GM18951 (cell line): ENCODE measurements around the gene RPTOR.

ENCODE experiments used
- POLR2A ChIP-seq: IDR thresholded peaks from 4 replicates; pipeline ENCODE4 v1.6.1; 2011; ENCODE audit warnings: mild to moderate bottlenecking; ENCODE audit not compliant: insufficient read length, insufficient read depth; ENCODE audit errors: extremely low read depth
- in situ Hi-C: fragments of 300-500 bp; cut with MboI; formaldehyde crosslinking; loops from one replicate; pipeline ENCODE4 v1.12.0; 2022; ENCODE audit warnings: low sequenced_read_pairs, mixed read lengths, inconsistent platforms; ENCODE audit not compliant: unreplicated experiment

Gene RPTOR

GRCh38 chr17:80646328-80646727 is 101.7 kb downstream of the RPTOR start:
- in situ Hi-C loops = no loop called here
- TF ChIP-seq POLR2A = no peak

- TF ChIP-seq POLR2A = no peak
- in situ Hi-C loops = no loop called here
These were observed 103.1 kb downstream of the RPTOR start for GRCh38 chr17:80647746-80648145.

DNA sequence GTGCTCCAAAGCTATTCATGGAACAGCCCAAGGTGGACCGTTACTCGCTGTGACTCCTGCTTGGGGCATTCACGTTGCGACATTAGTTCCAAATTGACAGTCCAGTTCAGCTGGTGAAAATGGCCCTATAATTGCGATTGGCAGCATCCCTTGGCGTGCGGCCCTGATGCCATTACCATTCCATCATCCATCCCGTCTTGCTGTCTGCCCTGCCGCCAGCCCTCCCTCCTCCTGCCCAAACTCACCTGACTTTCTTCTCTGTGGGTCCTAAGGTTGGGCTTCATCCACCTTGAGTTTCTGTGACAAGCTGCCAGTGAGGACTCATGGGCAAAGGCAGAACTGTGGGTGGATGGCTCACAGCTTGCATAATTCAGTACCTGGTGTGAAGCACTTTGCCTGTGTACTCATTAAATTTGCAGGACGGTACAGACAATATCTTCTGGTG is 104.6 kb downstream of the RPTOR start:
- no peak for TF ChIP-seq POLR2A
- in situ Hi-C loops = no loop called here

DNA sequence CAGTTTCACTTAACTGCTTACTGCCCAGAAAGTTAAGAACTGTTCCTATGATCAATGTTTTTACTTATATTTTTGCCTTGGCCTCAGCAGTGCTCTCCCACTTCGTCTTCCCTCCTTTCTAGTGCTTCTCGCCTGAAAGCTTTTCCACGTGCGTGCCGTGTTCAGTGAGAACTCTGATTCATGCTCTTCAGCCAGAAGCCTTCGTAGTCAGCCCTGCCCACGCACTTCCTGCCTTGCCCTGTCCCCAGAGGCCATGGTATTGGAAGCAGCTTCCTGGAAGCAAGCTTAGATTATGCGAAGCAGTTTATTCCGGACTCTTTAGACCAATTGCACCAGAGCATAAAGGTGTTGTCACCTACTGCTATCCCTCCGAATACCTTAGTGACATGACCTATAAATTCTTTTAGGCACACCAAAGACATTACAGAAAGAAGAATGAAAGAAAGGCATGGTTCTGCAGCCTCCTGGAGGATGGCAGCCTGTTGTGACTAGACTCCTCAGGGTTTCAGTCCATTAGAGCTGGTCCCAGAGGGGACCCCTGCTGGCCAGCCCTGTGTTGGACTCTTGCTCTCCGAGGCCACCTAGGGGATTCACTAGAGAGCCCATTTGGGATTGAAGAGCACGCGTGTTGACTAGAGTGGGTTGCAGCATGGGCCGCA is 105.2 kb downstream of the RPTOR start:
- TF ChIP-seq POLR2A = no peak
- in situ Hi-C loops = no loop called here

DNA sequence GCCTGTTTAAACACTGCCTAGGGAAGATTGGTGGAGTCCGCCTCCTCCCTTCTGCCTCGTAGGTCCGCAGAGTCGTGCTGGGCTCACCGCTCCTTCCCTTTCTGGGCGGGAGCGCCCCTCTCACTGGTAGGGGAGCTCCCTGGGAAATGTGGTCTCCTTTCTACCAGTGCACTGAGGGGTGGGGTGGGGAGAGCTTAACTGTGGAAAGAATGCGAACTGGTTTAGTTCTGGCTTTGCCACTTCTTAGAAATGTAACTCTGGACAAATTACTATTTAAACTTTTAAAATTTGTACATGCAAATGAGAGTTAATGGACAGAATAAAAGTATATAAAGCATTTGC is 105.7 kb downstream of the RPTOR start:
- no peak for TF ChIP-seq POLR2A

GRCh38 chr17:80650751-80651518 is 106.3 kb downstream of the RPTOR start:
- in situ Hi-C loops = no loop called here
- no peak for TF ChIP-seq POLR2A

More for the DNA sequence above, 105.7 kb downstream of the RPTOR start:
- in situ Hi-C loops = no loop called here

- TF ChIP-seq POLR2A = no peak
- in situ Hi-C loops = no loop called here
These were observed 108.2 kb downstream of the RPTOR start for GRCh38 chr17:80652756-80653330.

GRCh38 chr17:80653856-80654255 is 109.2 kb downstream of the RPTOR start:
- in situ Hi-C loops = no loop called here

GRCh38 chr17:80655608-80656007 is 111.0 kb downstream of the RPTOR start:
- in situ Hi-C loops = no loop called here
- no peak for TF ChIP-seq POLR2A

More at GRCh38 chr17:80653856-80654255, 109.2 kb downstream of the RPTOR start:
- TF ChIP-seq POLR2A = no peak

DNA sequence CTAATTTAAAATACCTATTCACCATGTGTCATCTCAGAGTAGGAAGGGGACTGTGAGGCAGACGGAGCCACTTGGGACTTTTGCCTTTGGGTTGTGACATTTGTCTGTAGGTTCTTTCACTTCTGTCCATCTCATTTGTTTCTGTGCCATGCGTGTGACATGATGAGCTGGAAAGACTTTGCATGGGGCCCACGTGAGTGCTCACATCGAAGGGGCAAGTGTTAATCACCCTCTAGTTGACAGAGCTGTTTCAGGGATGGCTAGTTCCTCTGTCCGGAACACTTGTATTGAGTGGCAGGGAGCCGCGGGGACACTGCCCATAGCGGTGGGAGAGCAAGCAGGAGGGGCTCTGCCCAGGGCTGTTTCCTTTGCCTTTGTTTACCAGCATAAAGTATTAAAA is 112.0 kb downstream of the RPTOR start:
- in situ Hi-C loops = no loop called here
- no peak for TF ChIP-seq POLR2A

- in situ Hi-C loops = no loop called here
These were observed 112.9 kb downstream of the RPTOR start for GRCh38 chr17:80657561-80657960.

DNA sequence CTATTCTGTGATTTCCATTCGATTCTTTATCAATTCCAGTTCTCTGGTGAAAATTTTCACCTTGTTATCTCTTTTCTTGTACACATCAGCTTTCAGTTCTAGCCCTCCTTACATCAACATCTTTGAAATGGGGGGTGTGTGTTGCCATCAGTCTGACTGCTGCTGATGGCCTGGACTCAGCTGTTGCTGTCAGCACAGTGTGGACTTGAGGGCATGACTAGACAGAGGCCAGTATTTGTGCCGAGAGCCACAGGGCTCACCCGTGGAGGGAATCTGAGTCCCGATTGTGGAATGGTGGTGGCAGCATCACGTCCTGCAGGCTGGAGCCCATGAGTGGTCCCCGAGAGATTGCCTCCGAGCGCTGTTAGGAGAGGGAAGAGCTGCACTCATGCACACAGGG is 114.2 kb downstream of the RPTOR start:
- in situ Hi-C loops = no loop called here
- TF ChIP-seq POLR2A = no peak

More at GRCh38 chr17:80657561-80657960, 112.9 kb downstream of the RPTOR start:
- no peak for TF ChIP-seq POLR2A

GRCh38 chr17:80659651-80660050 is 115.0 kb downstream of the RPTOR start:
- in situ Hi-C loops = no loop called here
- no peak for TF ChIP-seq POLR2A
